ENCODE measurements around the gene RASL12.
"Not testable (repeated sequence)": the region's sequence is repeated elsewhere in the genome, so short reads cannot be mapped to it uniquely, and the experiment has no call there.

RASL12 gene

GRCh38 chr15:65067645-65068402 is at the start of gene RASL12:
RASL12 (minus strand) TSS chr15:65067991; CDS start chr15:65067835, 156 bp downstream.
- DNase-seq (ENCODE audit: low read depth) = no peak

GRCh38 chr15:65115542-65115941 is 47.8 kb upstream of the RASL12 start:
- no peak for DNase-seq (ENCODE audit: low read depth)

- DNase-seq (ENCODE audit: low read depth) = no peak
Observed at GRCh38 chr15:65115086-65115485, 47.3 kb upstream of the RASL12 start, which contains the start of gene UBAP1L. UBAP1L (minus strand) TSS chr15:65115200; CDS start chr15:65106215, 8,985 bp downstream.

GRCh38 chr15:65110676-65111292 is 43.0 kb upstream of the RASL12 start:
- DNase-seq (ENCODE audit: low read depth) = no peak

- DNase-seq (ENCODE audit: low read depth) = no peak
Observed at GRCh38 chr15:65106011-65106590, 38.3 kb upstream of the RASL12 start.

GRCh38 chr15:65105038-65105437 is 37.2 kb upstream of the RASL12 start:
- DNase-seq (ENCODE audit: low read depth) = no peak

- no peak for DNase-seq (ENCODE audit: low read depth)
Observed at GRCh38 chr15:65102912-65103311, 35.1 kb upstream of the RASL12 start.

- DNase-seq (ENCODE audit: low read depth) = no peak
Observed at GRCh38 chr15:65101891-65102708, 34.3 kb upstream of the RASL12 start.

- no peak for DNase-seq (ENCODE audit: low read depth)
Observed at GRCh38 chr15:65101411-65101890, 33.7 kb upstream of the RASL12 start.

- DNase-seq (ENCODE audit: low read depth) = no peak
Observed at GRCh38 chr15:65100442-65100841, 32.7 kb upstream of the RASL12 start.

- not testable (repeated sequence) for DNase-seq (ENCODE audit: low read depth)
Observed at GRCh38 chr15:65099801-65100200, 32.0 kb upstream of the RASL12 start.

GRCh38 chr15:65099336-65099735 is 31.5 kb upstream of the RASL12 start:
- no peak for DNase-seq (ENCODE audit: low read depth)

GRCh38 chr15:65097651-65098263 is 30.0 kb upstream of the RASL12 start:
- DNase-seq (ENCODE audit: low read depth) = no peak

- no peak for DNase-seq (ENCODE audit: low read depth)
Observed at GRCh38 chr15:65096481-65097385, 28.9 kb upstream of the RASL12 start.

- DNase-seq (ENCODE audit: low read depth) = no peak
Observed at GRCh38 chr15:65095747-65096104, 27.9 kb upstream of the RASL12 start.

GRCh38 chr15:65095011-65095746 is 27.4 kb upstream of the RASL12 start:
- DNase-seq (ENCODE audit: low read depth) = no peak

- no peak for DNase-seq (ENCODE audit: low read depth)
Observed at GRCh38 chr15:65094294-65094995, 26.7 kb upstream of the RASL12 start.

GRCh38 chr15:65093793-65094170 is 26.0 kb upstream of the RASL12 start:
- not testable (repeated sequence) for DNase-seq (ENCODE audit: low read depth)

Data from CMK (cell line).